ENCODE results near the gene CHST10.

GRCh38 chr2:100416935-100417710 is at the start of gene CHST10:
- no peak for TF ChIP-seq CTCF (IDR thresholded peaks at IDR 0.05 in 8 of 11, conservative IDR thresholded peaks at IDR 0.05 in 3 of 11)
- no peak for TF ChIP-seq POLR2A (IDR thresholded peaks at IDR 0.05)

All from spleen (tissue), 7 donors.